ENCODE data around the gene CTNS.

CTNS gene

GRCh38 chr17:3659541-3660111 lies 23.1 kb downstream of the CTNS start:
- no peak for DNase-seq

- DNase-seq = no peak
Observed at GRCh38 chr17:3660311-3660891, 23.8 kb downstream of the CTNS start.

- no peak for DNase-seq
Observed at GRCh38 chr17:3663102-3664011, 26.8 kb downstream of the CTNS start.

GRCh38 chr17:3665834-3666233 lies 29.3 kb downstream of the CTNS start:
- DNase-seq = no peak

GRCh38 chr17:3666516-3666915 lies 30.0 kb downstream of the CTNS start:
- DNase-seq = no peak

GRCh38 chr17:3667366-3668278 lies 31.1 kb downstream of the CTNS start:
- peak in 1 of 2 experiments; percentile 50 for DNase-seq

- peak; percentile 94 to 97 for DNase-seq
Observed at GRCh38 chr17:3668279-3669084, 31.9 kb downstream of the CTNS start, which contains the start of the genes EMC6 and TAX1BP3. TSS of gene EMC6 (plus strand) at chr17:3668812. CDS start at chr17:3669147, 335 bp downstream. TSS of gene TAX1BP3 (minus strand) at chr17:3668578. CDS start at chr17:3668526, 52 bp downstream.

GRCh38 chr17:3669085-3669347 lies 32.5 kb downstream of the CTNS start:
- DNase-seq = no peak

- DNase-seq = no peak
Observed at GRCh38 chr17:3669548-3669947, 33.0 kb downstream of the CTNS start.

- no peak for DNase-seq
Observed at GRCh38 chr17:3672571-3672970, 36.0 kb downstream of the CTNS start.

- no peak for DNase-seq
Observed at GRCh38 chr17:3675886-3676285, 39.3 kb downstream of the CTNS start.

GRCh38 chr17:3678095-3678820 lies 41.7 kb downstream of the CTNS start:
- no peak for DNase-seq

- DNase-seq = no peak
Observed at GRCh38 chr17:3678821-3679530, 42.4 kb downstream of the CTNS start.

- no peak for DNase-seq
Observed at GRCh38 chr17:3679531-3680126, 43.1 kb downstream of the CTNS start.

GRCh38 chr17:3681057-3681456 lies 44.5 kb downstream of the CTNS start:
- DNase-seq = no peak

GRCh38 chr17:3681565-3681964 lies 45.0 kb downstream of the CTNS start:
- no peak for DNase-seq

- no peak for DNase-seq
Observed at GRCh38 chr17:3682033-3682432, 45.5 kb downstream of the CTNS start.

GRCh38 chr17:3683054-3683511 lies 46.5 kb downstream of the CTNS start:
- peak in 1 of 2 experiments; percentile 16 for DNase-seq

- DNase-seq = no peak
Observed at GRCh38 chr17:3685174-3685573, 48.6 kb downstream of the CTNS start.

- DNase-seq = no peak
Observed at GRCh38 chr17:3688027-3688553, 51.5 kb downstream of the CTNS start.
